SK-N-SH (cell line): ENCODE results near the gene DCHS2.

ENCODE experiments used
- CHD2 ChIP-seq: fragments of 150-350 bp; IDR thresholded peaks from 2 replicates; pipeline ENCODE4 v1.6.1; 2018; ENCODE audit warnings: low read length; ENCODE audit not compliant: partially characterized antibody
- CTCF ChIP-seq: fragments of 200-600 bp; sonication (generic); IDR thresholded peaks from 2 replicates; pipeline ENCODE4 v1.6.1; 2017; ENCODE audit warnings: antibody characterized with exemption, mild to moderate bottlenecking, moderate library complexity
- EP300 ChIP-seq, 2 experiments: IDR thresholded peaks; 2 replicates each; pipeline versions ENCODE4 v1.4.0 to v1.6.1; 2012; ENCODE audit warnings: borderline replicate concordance in 1 of 2, low read depth in 1 of 2, low read length in 1 of 2
- FOXM1 ChIP-seq: IDR thresholded peaks from 2 replicates; pipeline ENCODE4 v1.4.0; 2012; ENCODE audit warnings: low read depth, mild to moderate bottlenecking
- MAX ChIP-seq: IDR thresholded peaks from 2 replicates; pipeline ENCODE4 v1.4.0; 2012; ENCODE audit warnings: low read depth
- NFIC ChIP-seq: IDR thresholded peaks from 2 replicates; pipeline ENCODE4 v1.4.0; 2012; ENCODE audit warnings: borderline replicate concordance
- PBX3 ChIP-seq: IDR thresholded peaks from 2 replicates; pipeline ENCODE4; 2012
- POLR2AphosphoS5 ChIP-seq: IDR thresholded peaks from 2 replicates; pipeline ENCODE4 v1.6.1; 2012; ENCODE audit warnings: low read depth, low read length
- SMC3 ChIP-seq: IDR thresholded peaks from 2 replicates; pipeline ENCODE4 v1.6.1; 2012; ENCODE audit warnings: low read depth, low read length, improper control_type of control experiment
- USF1 ChIP-seq: IDR thresholded peaks from 2 replicates; pipeline ENCODE4 v1.4.0; 2012; ENCODE audit warnings: low read depth, borderline replicate concordance

GRCh38 chr4:154490583-154491340 is 837 bp downstream of the DCHS2 start:
- no peak for TF ChIP-seq CTCF
- TF ChIP-seq USF1, result no peak
- no peak for TF ChIP-seq EP300 (IDR thresholded peaks at IDR 0.05; ENCODE audit: borderline replicate concordance in 1 of 2, low read depth in 1 of 2, low read length in 1 of 2)
- TF ChIP-seq POLR2AphosphoS5, result no peak
- no peak for TF ChIP-seq CHD2
- TF ChIP-seq MAX, result no peak
- TF ChIP-seq SMC3, result no peak
- TF ChIP-seq PBX3, result no peak
- TF ChIP-seq NFIC, result no peak
- no peak for TF ChIP-seq FOXM1
